GM23248 (cell line): ENCODE results near the gene RPP25L.

Source experiments
- EZH2 ChIP-seq: fragments of 200-600 bp; sonication (generic); IDR thresholded peaks from 2 replicates; pipeline ENCODE4 v1.6.1; 2018; ENCODE audit warnings: antibody characterized with exemption, mild to moderate bottlenecking; ENCODE audit not compliant: insufficient read depth, poor library complexity, severe bottlenecking
- EZH2phosphoT487 ChIP-seq: fragments of 200-600 bp; sonication (generic); IDR thresholded peaks from 2 replicates; pipeline ENCODE4 v1.6.1; 2018; ENCODE audit warnings: antibody characterized with exemption, moderate library complexity, mild to moderate bottlenecking, low read depth; ENCODE audit not compliant: insufficient read depth

DNA sequence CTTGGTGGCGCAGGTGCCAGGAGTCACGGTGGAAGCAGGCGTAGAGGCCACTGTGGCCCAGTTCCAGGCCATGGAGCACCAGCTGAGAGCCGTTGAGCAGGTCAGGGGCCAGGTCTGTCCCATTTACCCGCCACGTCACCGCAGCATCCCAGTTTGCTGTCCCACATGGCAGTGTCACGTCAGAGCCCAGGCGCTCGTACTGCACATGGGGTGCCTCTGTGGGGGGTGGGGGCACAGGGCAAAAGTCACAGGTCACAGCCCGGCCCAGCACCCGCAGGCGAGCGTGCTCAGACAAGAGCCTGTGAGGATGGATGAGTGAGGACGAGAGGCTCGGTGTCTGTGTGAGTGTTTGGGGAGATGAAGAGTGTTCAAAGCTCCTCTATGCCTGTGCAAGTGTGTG is 47.3 kb downstream of the RPP25L start:
- TF ChIP-seq EZH2 (no peak), EZH2phosphoT487 (no peak)
